ENCODE data around the gene OTX1. TPM values are rescaled to one million over a fixed set of nuclear protein-coding genes. Genes with fewer than 3 reads are reported as not detected.

OTX1 gene
- total and polyA plus RNA-seq, 10 of the 15 experiments (the other 5 are each of a cell fraction or from before 2014, with no cell fraction given) = 0.04 to 0.67 (median 0.23) TPM; not detected in 2

- ChIA-PET POLR2A (no interaction called here), RAD21 (ENCODE audit: unreplicated experiment) (no interaction called here), SMC1A (ENCODE audit: uncharacterized antibody, unreplicated experiment) (no interaction called here), CTCF (no interaction called here)
- no peak overlapping the region for H3K4me2 ChIP-seq (ENCODE audit: control insufficient read depth, insufficient read depth)
- no peaks in the 10 kb centered on the region for H3K4me1 ChIP-seq (ENCODE audit: control insufficient read depth, insufficient read depth, low read length)
- WGBS (ENCODE audit: insufficient coverage, insufficient replicate concordance, low lambda C conversion rate, missing lambda C conversion rate) = 93% methylated on average over 2 of the region's 2 CpGs
- DNase-seq (ENCODE audit: low read depth, low spot score) (no peak), FAIRE-seq (no peak), ATAC-seq (no peak)
- no peak overlapping the region for H2AFZ ChIP-seq (ENCODE audit: control insufficient read depth, low read depth, low read length)
- in situ Hi-C loops (cut with MboI) = no loop called here
- BruUV-seq (replicated peaks) = no TSS peak
- no peaks in the 10 kb centered on the region for H3K36me3 ChIP-seq (ENCODE audit: control insufficient read depth in 2 of 2, insufficient read depth in 2 of 2, low read length in 1 of 2)
- H3K9ac ChIP-seq (ENCODE audit: control insufficient read depth, insufficient read depth, low read length) = no peak overlapping the region
- H3K27me3 ChIP-seq (replicated peaks in 1 of 2; ENCODE audit: control insufficient read depth in 2 of 2, insufficient read depth in 2 of 2, low read length in 1 of 2) = no peaks in the 10 kb centered on the region
- no peaks in the 10 kb centered on the region for H4K20me1 ChIP-seq (ENCODE audit: control insufficient read depth, insufficient read depth)
- intact Hi-C loops (cut with micrococcal nuclease; ENCODE audit: unreplicated experiment) = loop anchor here (10.0 kb wide), 1 partner anchor 358 kb away; no protein-coding TSS in a partner anchor
- TF ChIP-seq USF2 (IDR thresholded peaks at IDR 0.05; ENCODE audit: borderline replicate concordance, low read depth, low read length) (no peak), NBN (IDR thresholded peaks at IDR 0.05) (no peak), ZBED1 (IDR thresholded peaks at IDR 0.05; ENCODE audit: borderline replicate concordance) (no peak), CBFB (IDR thresholded peaks at IDR 0.05; ENCODE audit: low read depth) (no peak), POLR2A (IDR thresholded peaks at IDR 0.05; ENCODE audit: low read depth, low read length) (no peak), BCLAF1 (IDR thresholded peaks at IDR 0.05) (no peak), CHD2 (IDR thresholded peaks at IDR 0.05; ENCODE audit: borderline replicate concordance, low read depth, low read length) (no peak)
- H3K79me2 ChIP-seq (ENCODE audit: control insufficient read depth, insufficient read depth, low read length) = no peaks in the 10 kb centered on the region
- no peak overlapping the region for H3K27ac ChIP-seq (ENCODE audit: control insufficient read depth, insufficient read depth)
- no peaks in the 10 kb centered on the region for H3K9me3 ChIP-seq (replicated peaks; ENCODE audit: control insufficient read depth, insufficient read depth, low read length)
- no peak overlapping the region for H3K4me3 ChIP-seq
Measured at GRCh38 chr2:63066838-63067237, 16.2 kb downstream of the OTX1 start.
